Measurements from ENCODE around the gene MAML2.
A peak's percentile ranks its signal among the peaks of the same experiment; 100 is the strongest.

The MAML2 gene

GRCh38 chr11:95999711-96000406 is 343.1 kb downstream of the MAML2 start:
- no peak for DNase-seq

- peak; percentile 62 for DNase-seq
Measured at GRCh38 chr11:95996621-95997235, 346.3 kb downstream of the MAML2 start.

GRCh38 chr11:95994329-95994728 is 348.7 kb downstream of the MAML2 start:
- DNase-seq = no peak

DNA sequence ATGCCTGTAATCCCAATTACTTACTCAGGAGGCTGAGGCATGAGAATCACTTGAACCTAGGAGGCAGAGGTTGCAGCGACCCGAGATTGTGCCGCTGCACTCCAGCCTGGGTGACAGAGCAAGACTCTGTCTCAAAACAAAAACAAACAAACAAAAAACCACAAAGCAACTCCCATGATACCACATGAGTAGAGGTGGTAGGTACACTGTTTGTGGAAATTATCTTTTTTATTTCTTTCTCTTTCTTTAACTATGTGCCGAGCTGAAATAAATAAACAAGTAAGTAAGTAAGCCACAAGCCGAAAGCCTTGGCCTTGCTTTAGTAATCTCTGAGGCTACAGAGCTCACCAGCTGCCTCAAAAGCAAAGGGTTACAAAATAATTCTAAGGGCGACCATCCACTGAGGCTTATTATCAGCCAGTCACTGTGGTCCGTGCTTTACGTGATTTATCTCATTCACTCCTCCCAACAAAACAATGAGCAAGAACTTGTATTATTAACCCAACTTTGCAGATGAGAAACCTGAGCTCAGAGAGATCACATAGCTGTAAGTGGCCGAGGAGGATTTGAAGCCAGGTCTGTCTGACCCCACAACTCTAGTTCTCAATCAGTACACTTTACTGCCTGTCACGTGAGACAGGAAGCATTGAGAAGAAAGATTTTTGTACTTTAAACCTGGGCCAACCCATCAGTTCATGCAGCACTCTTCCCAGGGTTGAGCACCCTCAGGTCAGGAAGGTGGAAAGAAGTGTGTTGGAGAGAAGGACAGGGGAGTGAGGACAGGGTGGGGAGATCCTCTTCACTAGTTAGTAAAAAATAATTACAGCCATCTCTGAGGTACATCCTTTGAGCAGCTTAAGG is 349.3 kb downstream of the MAML2 start:
- DNase-seq = no peak

- DNase-seq = peak; percentile 71
Measured at GRCh38 chr11:95991545-95991944, 351.4 kb downstream of the MAML2 start.

DNA sequence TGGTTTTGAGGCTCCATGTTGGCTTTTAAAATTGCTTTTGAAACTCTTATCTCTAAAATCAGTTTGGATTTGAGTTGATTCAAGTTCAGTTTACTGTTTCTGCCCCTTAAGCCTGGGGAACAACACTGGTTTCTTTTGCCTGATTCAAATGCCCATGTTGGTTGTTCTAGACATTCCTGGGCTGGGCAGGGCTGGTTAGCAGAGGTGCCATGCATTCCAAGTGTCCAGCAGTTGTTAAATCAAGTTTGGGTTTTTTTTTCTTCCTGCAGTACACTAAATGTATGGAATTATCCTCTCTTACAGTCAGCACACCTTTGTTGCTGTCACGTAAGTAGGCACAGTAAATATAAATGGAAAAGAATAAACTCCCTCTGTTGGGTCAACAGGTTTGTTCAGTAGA is 351.9 kb downstream of the MAML2 start:
- no peak for DNase-seq

- DNase-seq = no peak
Measured at GRCh38 chr11:95989780-95990179, 353.2 kb downstream of the MAML2 start.

GRCh38 chr11:95989076-95989605 is 353.9 kb downstream of the MAML2 start:
- no peak for DNase-seq

DNA sequence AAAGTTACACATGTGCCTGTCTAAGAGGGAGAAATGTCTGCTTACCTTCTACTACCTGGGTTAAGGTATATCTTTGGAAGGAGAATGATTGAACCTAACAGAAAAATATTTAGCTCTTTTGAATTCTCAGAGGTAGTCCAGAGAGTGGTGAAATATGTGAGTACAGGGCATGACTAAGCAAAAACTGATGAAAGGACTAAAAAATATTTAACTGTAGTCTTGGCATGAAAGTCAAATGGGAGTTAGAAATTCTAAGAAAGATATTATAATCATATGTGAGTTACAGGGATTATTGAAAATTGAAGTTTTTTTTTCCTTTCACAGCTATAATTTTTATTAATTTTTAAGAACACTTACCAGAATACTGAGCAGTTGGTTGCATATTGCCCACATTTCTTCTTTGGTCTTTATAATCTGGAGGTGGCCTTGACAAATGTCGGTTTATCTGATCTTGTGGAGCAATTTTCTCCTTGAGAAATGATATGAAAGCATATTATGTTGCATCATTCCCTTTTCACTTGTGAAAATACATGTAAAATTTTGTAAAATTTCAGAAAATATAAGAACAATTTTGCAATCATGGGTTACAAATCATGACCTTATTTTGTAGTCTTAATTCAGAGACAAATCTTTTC is 357.7 kb downstream of the MAML2 start:
- peak; percentile 40 for DNase-seq

DNA sequence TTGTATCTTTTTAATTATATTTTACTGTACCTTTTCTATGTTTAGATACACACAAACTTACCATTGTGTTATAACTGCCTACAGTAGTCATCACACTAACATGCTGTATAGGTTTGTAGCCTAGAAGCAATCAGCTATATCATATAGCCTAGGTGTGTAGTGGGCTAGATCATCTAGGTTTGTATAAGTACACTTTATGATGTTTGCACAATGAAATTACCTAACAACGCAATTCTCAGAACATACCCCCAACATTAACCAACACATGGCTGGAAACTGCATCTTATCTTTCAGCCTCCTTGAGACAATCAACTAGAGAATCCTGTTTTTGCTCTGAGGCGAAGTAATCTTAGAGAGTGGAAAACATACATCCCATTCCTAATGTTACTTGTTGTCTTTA is 358.9 kb downstream of the MAML2 start:
- no peak for DNase-seq

- DNase-seq = no peak
Measured at GRCh38 chr11:95977534-95978174, 365.3 kb downstream of the MAML2 start.

- DNase-seq = no peak
Measured at GRCh38 chr11:95976550-95976949, 366.4 kb downstream of the MAML2 start.

DNA sequence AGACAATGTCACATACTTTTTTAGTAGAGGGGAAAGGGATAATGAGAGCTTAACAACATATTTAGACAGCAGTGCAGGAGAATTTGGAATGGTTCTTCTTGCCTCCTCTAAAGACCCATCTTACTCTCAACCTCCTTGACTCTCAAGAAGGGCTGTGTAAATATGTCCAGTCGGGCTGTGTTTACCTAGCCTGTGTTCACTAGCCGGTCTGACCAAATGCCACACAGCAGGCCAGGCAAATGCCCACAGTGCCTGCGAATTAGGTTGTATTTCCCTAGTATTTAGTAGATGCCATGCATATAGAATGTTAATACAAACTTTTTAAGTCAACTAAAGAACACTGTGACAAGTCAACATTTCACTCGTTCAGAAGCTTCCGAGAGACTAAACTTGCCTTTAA is 367.7 kb downstream of the MAML2 start:
- no peak for DNase-seq

GRCh38 chr11:95972060-95972459 is 370.9 kb downstream of the MAML2 start:
- no peak for DNase-seq

- DNase-seq = no peak
Measured at GRCh38 chr11:95968585-95968984, 374.4 kb downstream of the MAML2 start.

GRCh38 chr11:95964281-95964680 is 378.7 kb downstream of the MAML2 start:
- DNase-seq = no peak

- DNase-seq = no peak
Measured at GRCh38 chr11:95961758-95962157, 381.2 kb downstream of the MAML2 start.

DNA sequence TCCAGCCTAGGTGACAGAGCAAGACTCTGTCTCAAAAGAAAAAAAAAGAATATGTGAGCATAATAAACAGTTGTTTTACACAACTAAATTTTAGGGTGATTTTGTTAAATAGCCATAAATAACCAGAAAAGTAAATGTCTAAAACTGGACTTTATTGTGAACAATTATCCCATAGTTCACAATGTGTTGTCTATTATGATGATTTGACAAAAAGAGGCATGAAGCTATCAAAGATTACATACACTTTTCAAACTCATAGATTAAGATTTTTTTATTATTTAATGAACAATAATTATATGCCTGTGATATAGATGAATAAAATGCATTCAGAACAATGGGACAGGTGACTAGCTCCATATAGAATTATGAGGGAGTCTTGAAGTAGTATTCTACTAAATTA is 392.1 kb downstream of the MAML2 start:
- DNase-seq = no peak

DNA sequence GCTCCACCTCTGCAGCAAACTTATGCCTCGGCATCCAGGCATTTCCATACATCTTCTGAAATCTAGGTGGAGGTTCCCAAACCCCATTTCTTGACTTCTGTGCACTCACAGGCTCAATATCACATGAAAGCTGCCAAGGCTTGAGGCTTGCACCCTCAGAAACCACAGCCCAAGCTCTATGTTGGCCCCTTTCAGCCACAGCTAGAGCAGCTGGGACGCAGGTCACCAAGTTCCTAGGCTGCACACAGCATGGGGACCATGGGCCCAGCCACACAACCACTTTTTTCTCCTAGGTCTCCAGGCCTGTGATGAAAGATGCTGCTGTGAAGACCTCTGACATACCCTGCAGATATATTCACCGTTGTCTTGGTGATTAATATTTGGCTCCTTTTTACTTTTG is 394.4 kb downstream of the MAML2 start:
- DNase-seq = no peak

GRCh38 chr11:95944623-95945022 is 398.4 kb downstream of the MAML2 start:
- DNase-seq = no peak

GRCh38 chr11:95943546-95943945 is 399.4 kb downstream of the MAML2 start:
- DNase-seq = no peak

DNA sequence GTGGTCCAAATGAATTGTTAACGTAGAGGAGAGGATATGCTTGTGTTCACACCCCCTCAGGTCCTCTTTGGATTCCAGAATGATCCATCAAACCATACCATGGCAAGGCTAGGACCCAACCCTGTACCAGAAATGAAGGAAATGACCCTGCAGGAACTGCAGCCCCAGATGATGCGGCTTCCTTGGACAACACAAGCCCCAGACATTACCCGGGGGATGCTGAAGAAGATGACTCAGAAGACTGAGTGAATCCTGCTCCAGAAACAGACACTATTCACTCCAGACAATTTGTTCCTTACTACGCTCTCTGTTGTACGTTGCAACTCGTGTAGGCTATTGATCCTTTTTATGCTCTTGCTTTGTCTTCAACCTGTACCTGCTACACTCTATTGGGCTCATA is 403.9 kb downstream of the MAML2 start:
- no peak for DNase-seq
